Measurements from ENCODE around the gene KCTD14. TPM values are rescaled to one million over a fixed set of nuclear protein-coding genes. Genes with fewer than 3 reads are reported as not detected.
A peak's percentile ranks its signal among the peaks of the same experiment; 100 is the strongest.
"Not testable (repeated sequence)": the region's sequence is repeated elsewhere in the genome, so short reads cannot be mapped to it uniquely, and the experiment has no call there.

Gene KCTD14
- total RNA-seq, 1 donor = 0.45 TPM

- H3K4me3 ChIP-seq (ENCODE audit: low read depth, low read length) = no peak overlapping the region
- DNase-seq (ENCODE audit: low read depth) = no peak
- TF ChIP-seq CTCF (IDR thresholded peaks at IDR 0.05; ENCODE audit: insufficient read depth, low read length) = no peak
Measured at GRCh38 chr11:78060533-78060932, 37.5 kb upstream of the KCTD14 start.

- H3K4me3 ChIP-seq (ENCODE audit: low read depth, low read length); DNase-seq (ENCODE audit: low read depth): not testable (repeated sequence)
Measured at GRCh38 chr11:78059749-78060328, 36.8 kb upstream of the KCTD14 start.

- no peak for TF ChIP-seq CTCF (IDR thresholded peaks at IDR 0.05; ENCODE audit: insufficient read depth, low read length)
- no peak overlapping the region for H3K4me3 ChIP-seq (ENCODE audit: low read depth, low read length)
- DNase-seq (ENCODE audit: low read depth) = no peak
Measured at GRCh38 chr11:78057462-78058055, 34.5 kb upstream of the KCTD14 start.

- no peak for DNase-seq (ENCODE audit: low read depth)
- no peak overlapping the region for H3K4me3 ChIP-seq (ENCODE audit: low read depth, low read length)
- no peak for TF ChIP-seq CTCF (IDR thresholded peaks at IDR 0.05; ENCODE audit: insufficient read depth, low read length)
Measured at GRCh38 chr11:78056093-78056492, 33.0 kb upstream of the KCTD14 start.

GRCh38 chr11:78054971-78055370 lies 31.9 kb upstream of the KCTD14 start:
- no peak for TF ChIP-seq CTCF (IDR thresholded peaks at IDR 0.05; ENCODE audit: insufficient read depth, low read length)
- DNase-seq (ENCODE audit: low read depth) = no peak
- no peak overlapping the region for H3K4me3 ChIP-seq (ENCODE audit: low read depth, low read length)

- DNase-seq (ENCODE audit: low read depth) = peak; percentile 55
- TF ChIP-seq CTCF (IDR thresholded peaks at IDR 0.05; ENCODE audit: insufficient read depth, low read length) = no peak
- H3K4me3 ChIP-seq (ENCODE audit: low read depth, low read length) = no peak overlapping the region
Measured at GRCh38 chr11:78050964-78051831, 28.1 kb upstream of the KCTD14 start.

- no peak overlapping the region for H3K4me3 ChIP-seq (ENCODE audit: low read depth, low read length)
- no peak for TF ChIP-seq CTCF (IDR thresholded peaks at IDR 0.05; ENCODE audit: insufficient read depth, low read length)
- no peak for DNase-seq (ENCODE audit: low read depth)
Measured at GRCh38 chr11:78049348-78049747, 26.3 kb upstream of the KCTD14 start.
